Left lung (tissue), 10 donors: ENCODE measurements around the gene COX6B1. TPM values are rescaled to one million over a fixed set of nuclear protein-coding genes. Genes with fewer than 3 reads are reported as not detected.

Source experiments
- ATAC-seq: fragments of 200-7000 bp; cut with Tn5 transposase; one replicate; pipeline ENCODE4 v1.9.1; 2020; ENCODE audit warnings: moderate library complexity
- DNase-seq, 4 donors: peaks; one replicate each; pipeline ENCODE4 v3.0.0-alpha.2; 2013 to 2020
- H3K27ac ChIP-seq, 2 donors: fragments of 200-600 bp; sonication (generic) in 1 of 2; one replicate each; pipeline versions ENCODE4 v1.5.0 to v1.8.0; 2020 to 2021
- H3K27me3 ChIP-seq, 2 donors: fragments of 200-600 bp; sonication (generic) in 1 of 2; one replicate each; pipeline versions ENCODE4 v1.5.0 to v1.8.0; 2020 to 2021
- H3K36me3 ChIP-seq, 2 donors: fragments of 200-600 bp; sonication (generic) in 1 of 2; one replicate each; pipeline versions ENCODE4 v1.5.0 to v1.8.0; 2020 to 2021
- H3K4me1 ChIP-seq, 2 donors: fragments of 200-600 bp; one replicate each; pipeline ENCODE4 v1.8.0; 2021
- H3K4me3 ChIP-seq, 2 donors: fragments of 200-600 bp; sonication (generic) in 1 of 2; one replicate each; pipeline versions ENCODE4 v1.5.0 to v1.8.0; 2020 to 2021; ENCODE audit warnings: mild to moderate bottlenecking in 1 of 2
- H3K9me3 ChIP-seq, 2 donors: fragments of 200-600 bp; sonication (generic) in 1 of 2; one replicate each; pipeline versions ENCODE4 v1.5.0 to v1.8.0; 2020 to 2021
- CTCF ChIP-seq, 2 donors: fragments of 200-600 bp; sonication (generic) in 1 of 2; IDR thresholded peaks; one replicate each; pipeline versions ENCODE4 v1.5.0 to v1.8.0; 2021; ENCODE audit warnings: antibody characterized with exemption in 2 of 2
- intact Hi-C, 2 donors: fragments of 100-400 bp; cut with DNase I; formaldehyde crosslinking; loops; one replicate each; pipeline versions ENCODE4 v1.11.2 to v1.14.2; 2022
- polyA plus RNA-seq, 6 donors: library from polyadenylated mRNA; unstranded; fragments of 120-200 nt; gene quantifications; one replicate each; pipeline ENCODE4 v1.2.1, GENCODE V29; 2013; ENCODE audit not compliant: insufficient read length in 6 of 6
- total RNA-seq, 2 donors: library from RNA; stranded (reverse); fragmentation: NEBNext Ultra II Directional; extraction: Animal tissue kit (Norgen Biotek cat#: 25700); gene quantifications; one replicate each; pipeline ENCODE4 v1.2.1, GENCODE V29; 2021
- donor health status: DM: no; HTN: yes; CAD: no.
- donor health status: DM: no; HTN: no; CAD: no.

The COX6B1 gene
- total and polyA plus RNA-seq, 8 donors, result 199 to 295 (median 235) TPM

- Histone ChIP-seq H3K4me1 (peaks cover 3 to 36% of the 10 kb centered on the region in 2 donors), H3K4me3 (no peak within 1 kb of the TSS), H3K27ac (no peak within 1 kb of the TSS), H3K27me3 (no peaks in the 10 kb centered on the region), H3K9me3 (no peaks in the 10 kb centered on the region), H3K36me3 (peaks cover 0 to 19% of the 10 kb centered on the region in 2 donors)
- DNase-seq (peak in 1 of 4 donors; percentile 55), ATAC-seq (no peak)
- intact Hi-C loops, result no loop called here
- no peak for TF ChIP-seq CTCF (IDR thresholded peaks at IDR 0.05)
Observed at GRCh38 chr19:35641515-35642151, 6.5 kb upstream of the COX6B1 start, which contains the start of gene ETV2. Gene ETV2, plus strand, starts transcription at chr19:35641745. Its CDS starts 716 bp downstream, at chr19:35642461.

GRCh38 chr19:35642312-35642711 is 5.8 kb upstream of the COX6B1 start:
- no peak overlapping the region for H3K27ac ChIP-seq
- ATAC-seq (no peak), DNase-seq (no peak)
- no peak overlapping the region for H3K4me3 ChIP-seq
- intact Hi-C loops, result no loop called here
- peaks cover 0 to 12% of the 10 kb centered on the region in 2 donors for H3K36me3 ChIP-seq
- H3K27me3 ChIP-seq, result no peaks in the 10 kb centered on the region
- H3K4me1 ChIP-seq, result peaks cover 3 to 36% of the 10 kb centered on the region in 2 donors
- H3K9me3 ChIP-seq, result no peaks in the 10 kb centered on the region
- no peak for TF ChIP-seq CTCF (IDR thresholded peaks at IDR 0.05)

GRCh38 chr19:35642798-35643254 is 5.3 kb upstream of the COX6B1 start:
- peak in 1 of 4 donors; percentile 40 for DNase-seq
- intact Hi-C loops, result no loop called here
- H3K27ac ChIP-seq, result peak overlapping the region; percentile 87 to 91
- H3K27me3 ChIP-seq, result no peaks in the 10 kb centered on the region
- ATAC-seq, result no peak
- H3K9me3 ChIP-seq, result no peaks in the 10 kb centered on the region
- peaks cover 3 to 41% of the 10 kb centered on the region in 2 donors for H3K4me1 ChIP-seq
- peak overlapping the region; percentile 44 to 73 for H3K4me3 ChIP-seq
- H3K36me3 ChIP-seq, result peaks cover 0 to 7% of the 10 kb centered on the region in 2 donors
- TF ChIP-seq CTCF (IDR thresholded peaks at IDR 0.05), result no peak

- Histone ChIP-seq H3K27me3 (no peaks in the 10 kb centered on the region), H3K27ac (peak overlapping the region; percentile 87 to 91), H3K4me1 (peaks cover 3 to 42% of the 10 kb centered on the region in 2 donors), H3K4me3 (peak overlapping the region; percentile 44 to 73), H3K36me3 (no peaks in the 10 kb centered on the region), H3K9me3 (no peaks in the 10 kb centered on the region)
- intact Hi-C loops, result no loop called here
- TF ChIP-seq CTCF (IDR thresholded peaks at IDR 0.05), result no peak
- DNase-seq, result peak; percentile 87 to 96 (median 91)
- peak; percentile 76 for ATAC-seq
Observed at GRCh38 chr19:35643255-35644205, 4.6 kb upstream of the COX6B1 start.
